Ascending aorta (tissue), 2 donors: ENCODE measurements around the gene PUM1. TPM values are rescaled to one million over a fixed set of nuclear protein-coding genes. Genes with fewer than 3 reads are reported as not detected.

ENCODE experiments used
- DNase-seq, 2 donors: peaks; one replicate each; pipeline ENCODE4 v3.0.0-alpha.2; 2019; ENCODE audit warnings: low spot score in 2 of 2
- H3K27ac ChIP-seq, 2 donors: fragments of 200-600 bp; sonication (generic); one replicate each; pipeline ENCODE4 v1.5.1; 2016 to 2017; ENCODE audit warnings: mild to moderate bottlenecking in 1 of 2
- H3K27me3 ChIP-seq: fragments of 200-600 bp; sonication (generic); one replicate; pipeline ENCODE4 v1.5.1; 2017
- H3K36me3 ChIP-seq, 2 donors: fragments of 200-600 bp; sonication (generic); one replicate each; pipeline ENCODE4 v1.5.1; 2016
- H3K4me1 ChIP-seq, 2 donors: fragments of 200-600 bp; sonication (generic); one replicate each; pipeline ENCODE4 v1.5.1; 2016 to 2017; ENCODE audit warnings: mild to moderate bottlenecking in 1 of 2
- H3K4me3 ChIP-seq, 2 donors: fragments of 200-600 bp; sonication (generic); one replicate each; pipeline ENCODE4 v1.5.1; 2016 to 2017; ENCODE audit warnings: mild to moderate bottlenecking in 1 of 2
- H3K9me3 ChIP-seq, 2 donors: fragments of 200-600 bp; sonication (generic); one replicate each; pipeline ENCODE4 v1.5.1; 2016
- CTCF ChIP-seq, 3 experiments: fragments of 200-600 bp in 2 of 3; fragments of 450-650 bp in 1 of 3; sonication (generic) in 2 of 3; IDR thresholded peaks; one replicate each; pipeline ENCODE4 v1.5.1; 2016 to 2019; ENCODE audit warnings: antibody characterized with exemption in 3 of 3, mild to moderate bottlenecking in 1 of 3, moderate library complexity in 1 of 3
- intact Hi-C: fragments of 100-400 bp; cut with DNase I; formaldehyde crosslinking; loops from one replicate; pipeline ENCODE4 v1.15.1; 2023
- total RNA-seq: library from RNA; depleted of rRNA; stranded (reverse); fragments of >200 nt; gene quantifications from one replicate; pipeline ENCODE4 v1.1.0, GENCODE V29; 2016

The PUM1 gene
- total RNA-seq, 1 donor from 2014 or later = 52.3 TPM

GRCh38 chr1:30886710-30887428 lies 178.6 kb downstream of the PUM1 start:
- Histone ChIP-seq H3K27me3 (no peaks in the 10 kb centered on the region), H3K36me3 (no peaks in the 10 kb centered on the region), H3K9me3 (no peaks in the 10 kb centered on the region), H3K27ac (peak overlapping the region; percentile 93 to 97), H3K4me1 (peaks cover 12 to 48% of the 10 kb centered on the region in 2 donors), H3K4me3 (no peak overlapping the region)
- TF ChIP-seq CTCF (IDR thresholded peaks at IDR 0.05) = no peak
- intact Hi-C loops = no loop called here
- no peak for DNase-seq

- Histone ChIP-seq H3K9me3 (no peaks in the 10 kb centered on the region), H3K36me3 (no peaks in the 10 kb centered on the region), H3K27me3 (no peaks in the 10 kb centered on the region), H3K4me1 (peaks cover 12 to 44% of the 10 kb centered on the region in 2 donors), H3K27ac (peak overlapping the region; percentile 93 to 97), H3K4me3 (no peak overlapping the region)
- TF ChIP-seq CTCF (IDR thresholded peaks at IDR 0.05) = no peak
- DNase-seq = no peak
- intact Hi-C loops = no loop called here
These were observed 179.7 kb downstream of the PUM1 start for GRCh38 chr1:30885570-30886522.

DNA sequence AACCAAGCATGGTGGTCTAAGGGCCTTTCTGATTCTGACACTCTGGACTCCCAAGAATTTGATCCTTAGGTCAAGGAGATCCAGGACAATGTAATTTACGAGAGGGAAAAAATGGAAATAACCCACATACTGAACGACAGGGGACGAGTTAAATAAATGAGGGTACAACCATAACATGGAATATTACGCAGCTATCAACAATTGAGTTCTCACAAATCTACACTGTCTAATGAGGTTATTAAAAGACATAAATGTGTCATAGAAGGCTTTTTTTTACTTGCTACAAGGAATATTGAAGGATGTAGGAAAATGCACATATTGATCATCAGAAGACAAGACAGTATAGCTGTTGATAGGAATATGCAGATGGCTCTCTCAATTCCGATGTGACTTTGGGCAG lies 180.8 kb downstream of the PUM1 start:
- intact Hi-C loops = no loop called here
- Histone ChIP-seq H3K4me1 (peaks cover 12 to 43% of the 10 kb centered on the region in 2 donors), H3K36me3 (no peaks in the 10 kb centered on the region), H3K9me3 (no peaks in the 10 kb centered on the region), H3K27ac (no peak overlapping the region), H3K27me3 (no peaks in the 10 kb centered on the region), H3K4me3 (no peak overlapping the region)
- TF ChIP-seq CTCF (IDR thresholded peaks at IDR 0.05) = no peak
- DNase-seq = no peak

- no peak overlapping the region for H3K27ac ChIP-seq
- H3K27me3 ChIP-seq = no peaks in the 10 kb centered on the region
- peaks cover 7 to 47% of the 10 kb centered on the region in 2 donors for H3K4me1 ChIP-seq
These were observed 181.9 kb downstream of the PUM1 start for GRCh38 chr1:30883389-30884172.

More at GRCh38 chr1:30883389-30884172, 181.9 kb downstream of the PUM1 start:
- no peak for TF ChIP-seq CTCF (IDR thresholded peaks at IDR 0.05)
- Histone ChIP-seq H3K9me3 (no peaks in the 10 kb centered on the region), H3K4me3 (no peak overlapping the region), H3K36me3 (no peaks in the 10 kb centered on the region)
- intact Hi-C loops = no loop called here
- DNase-seq = no peak
